Raji (cell line): ENCODE data around the gene TBC1D22A.

Source experiments
- POLR2A ChIP-seq: IDR thresholded peaks from 2 replicates; pipeline ENCODE4 v1.6.1; 2011; ENCODE audit warnings: low read depth, low read length, control low read depth; ENCODE audit not compliant: insufficient read depth

TBC1D22A gene

DNA sequence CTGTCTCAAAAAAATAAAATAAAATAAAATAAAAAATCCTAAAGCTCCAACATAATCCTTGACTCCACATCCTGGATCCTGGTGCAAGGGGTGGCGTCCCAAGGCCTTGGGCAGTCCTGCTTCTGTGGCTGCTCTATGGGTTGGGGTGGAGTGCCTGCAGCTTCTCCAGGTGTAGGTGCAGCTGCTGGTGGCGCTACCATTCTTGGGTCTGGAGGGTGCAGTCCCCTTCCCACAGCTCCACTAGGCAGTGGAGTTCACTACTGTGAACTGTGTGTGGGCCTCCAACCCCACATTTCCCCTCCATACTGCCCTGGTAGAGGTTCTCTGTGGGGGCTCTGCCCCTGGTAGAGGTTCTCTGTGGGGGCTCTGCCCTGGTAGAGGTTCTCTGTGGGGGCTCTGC, 6.9 kb upstream of the TBC1D22A start:
- no peak for TF ChIP-seq POLR2A

GRCh38 chr22:46756097-46756496, 6.4 kb upstream of the TBC1D22A start:
- no peak for TF ChIP-seq POLR2A

DNA sequence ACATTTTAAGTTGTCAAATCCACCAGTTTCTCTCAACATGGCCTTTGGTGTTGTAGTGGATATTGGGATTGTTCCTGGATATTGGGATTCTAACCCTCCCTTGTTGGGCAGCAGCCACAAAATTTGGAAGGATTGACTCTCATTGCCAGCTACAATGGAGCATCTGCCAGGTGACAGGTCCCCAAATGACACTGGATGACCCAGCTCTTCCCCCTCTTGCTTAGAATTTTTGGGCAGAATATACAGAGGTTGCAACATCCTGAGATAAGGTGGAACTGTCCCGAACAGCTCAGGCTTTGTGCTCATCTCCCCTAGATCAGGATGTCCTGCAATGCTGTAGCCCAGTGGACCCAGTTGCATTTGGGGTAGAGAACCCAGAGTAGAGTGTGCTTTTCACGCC, 5.3 kb upstream of the TBC1D22A start:
- TF ChIP-seq POLR2A, result no peak

DNA sequence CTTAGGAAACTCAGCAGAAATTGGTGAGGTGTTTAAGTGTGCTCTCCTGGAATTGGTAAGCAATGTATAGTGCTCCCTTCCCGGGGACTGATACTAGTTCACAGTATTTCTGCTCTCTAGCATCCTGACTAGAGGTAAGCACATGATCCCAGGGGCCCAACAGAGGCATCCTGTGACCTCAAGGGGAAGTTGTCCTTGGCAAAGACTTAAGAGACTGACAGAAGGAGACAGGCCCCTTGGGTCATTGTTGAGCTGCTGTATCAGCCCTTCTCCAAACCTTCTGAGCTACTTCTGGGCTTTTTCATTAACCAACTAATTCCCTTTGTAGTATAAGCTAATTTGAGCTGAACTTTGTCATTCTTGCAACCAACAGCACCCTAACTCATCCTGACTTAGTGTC, 4.3 kb upstream of the TBC1D22A start:
- no peak for TF ChIP-seq POLR2A

GRCh38 chr22:46758867-46759290, 3.6 kb upstream of the TBC1D22A start:
- TF ChIP-seq POLR2A, result no peak

DNA sequence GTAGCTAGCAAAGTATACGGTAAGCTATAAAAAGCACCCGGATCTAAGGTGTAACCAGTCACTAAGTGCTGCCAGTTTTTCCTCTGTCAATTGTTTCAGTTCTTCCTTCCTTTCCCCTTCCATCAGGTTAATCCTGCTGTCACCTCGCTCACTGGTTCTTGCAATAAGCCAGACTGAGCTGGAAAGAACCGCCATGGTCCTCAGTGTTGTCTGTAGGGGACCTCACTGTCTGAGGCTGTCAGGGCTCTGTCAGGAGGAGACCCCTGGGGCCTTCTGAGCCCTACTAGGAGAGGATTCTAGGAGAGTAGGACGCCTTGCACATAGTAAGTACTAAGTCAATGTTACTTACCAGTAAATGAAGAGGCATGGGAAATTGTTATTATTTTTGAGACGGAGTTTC, 1.4 kb upstream of the TBC1D22A start:
- peak; percentile 16; the same call in 1 of the 2 replicates for TF ChIP-seq POLR2A

DNA sequence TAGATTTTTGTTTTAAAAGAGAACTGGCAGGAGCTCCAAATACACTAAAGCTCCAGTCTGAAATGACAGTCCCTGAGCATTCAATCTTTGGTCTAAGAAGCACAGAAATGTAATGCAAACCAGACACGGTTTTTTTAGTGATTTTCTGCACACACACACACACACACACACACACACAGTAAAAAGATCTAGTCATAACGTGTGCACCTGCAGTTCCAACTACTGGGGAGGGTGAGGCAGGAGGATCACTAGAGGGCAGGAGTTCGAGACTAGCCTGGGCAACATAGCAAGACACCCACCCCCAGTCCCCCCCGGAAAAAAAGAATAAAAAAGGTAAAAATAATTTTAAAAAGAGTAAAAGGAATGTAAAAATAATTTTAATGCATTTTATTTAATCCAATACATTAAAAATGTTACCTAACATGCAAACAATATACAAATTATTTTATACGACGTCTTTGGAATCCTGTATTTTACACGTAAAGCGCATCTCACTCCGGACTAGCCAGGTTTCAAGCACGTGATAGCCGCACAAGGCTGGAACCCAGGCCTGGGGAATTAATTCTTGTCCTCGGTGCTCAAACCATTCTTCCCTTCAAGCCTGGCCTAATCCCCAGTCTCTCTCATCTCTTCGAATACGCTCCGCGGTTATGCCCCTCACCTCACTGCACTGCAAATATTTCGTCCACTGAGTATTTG, 762 bp upstream of the TBC1D22A start:
- no peak for TF ChIP-seq POLR2A

GRCh38 chr22:46763051-46763705, 728 bp downstream of the TBC1D22A start:
- peak; percentile 42; the same call in 1 of the 2 replicates for TF ChIP-seq POLR2A

- no peak for TF ChIP-seq POLR2A
Observed at GRCh38 chr22:46764140-46764680, 1.8 kb downstream of the TBC1D22A start.

GRCh38 chr22:46764779-46765485, 2.5 kb downstream of the TBC1D22A start:
- TF ChIP-seq POLR2A, result no peak

- no peak for TF ChIP-seq POLR2A
Observed at GRCh38 chr22:46766611-46767010, 4.2 kb downstream of the TBC1D22A start.

DNA sequence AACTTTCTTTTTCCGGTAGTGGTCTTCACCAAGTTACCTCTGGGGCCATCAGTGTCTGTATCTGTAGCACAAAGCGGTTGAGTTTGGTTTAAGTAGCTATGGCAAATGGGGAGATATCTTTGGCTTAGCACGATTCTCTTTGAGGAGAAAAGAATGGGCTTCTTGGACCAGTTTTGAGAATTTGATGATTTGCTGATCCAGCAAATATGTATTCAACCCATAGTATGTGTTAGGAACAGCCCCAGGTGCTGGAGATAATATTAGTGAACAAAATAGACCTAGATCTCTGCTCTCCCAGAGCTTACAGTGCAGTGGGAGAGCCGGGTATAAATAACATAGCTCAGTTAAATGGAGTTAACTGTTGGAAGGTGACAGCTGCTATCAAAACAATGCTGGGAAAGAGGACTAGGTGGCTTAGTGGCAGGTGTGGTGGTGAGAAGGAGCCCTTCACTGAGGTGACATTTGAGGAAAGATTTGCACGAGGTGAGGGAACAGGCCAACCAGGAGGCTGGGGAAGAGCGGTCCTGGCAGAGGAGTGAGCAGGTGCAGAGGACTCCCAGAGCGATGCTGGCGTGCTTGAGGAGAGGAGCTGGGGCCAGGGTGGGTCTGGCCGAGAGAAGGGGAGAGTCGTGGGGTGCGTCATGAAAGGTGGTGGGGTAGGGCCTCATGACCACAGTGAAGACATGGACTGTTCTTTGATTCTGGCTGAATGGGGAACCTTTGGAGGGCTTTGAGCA, 5.0 kb downstream of the TBC1D22A start:
- TF ChIP-seq POLR2A, result no peak

- peak; percentile 64 for TF ChIP-seq POLR2A
Observed at GRCh38 chr22:46769191-46769675, 6.8 kb downstream of the TBC1D22A start.

- TF ChIP-seq POLR2A, result no peak
Observed at GRCh38 chr22:46769706-46770105, 7.3 kb downstream of the TBC1D22A start.

DNA sequence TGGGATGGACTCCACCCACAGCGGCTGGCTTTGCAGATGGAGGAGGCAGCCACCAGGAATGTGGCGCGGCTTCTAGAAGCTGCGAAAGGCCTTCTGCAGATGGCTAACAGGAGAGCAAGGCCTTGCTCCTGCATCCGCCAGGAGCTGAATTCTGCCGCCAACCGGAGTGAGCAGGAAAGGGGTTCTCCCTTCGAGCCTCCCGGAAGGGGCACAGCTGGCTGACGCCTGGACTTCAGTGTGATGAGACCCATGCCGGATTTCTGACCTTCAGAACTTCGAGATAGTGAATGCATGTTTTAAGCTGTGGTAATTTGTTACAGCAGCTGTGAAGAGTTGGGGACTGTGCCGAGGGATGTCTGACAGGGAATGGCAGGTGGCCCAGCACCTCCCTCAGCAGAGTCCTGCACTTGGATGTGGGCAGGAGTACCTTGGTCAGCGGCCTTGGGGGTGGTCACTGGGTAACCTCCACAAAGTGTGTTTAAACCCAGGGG, 7.7 kb downstream of the TBC1D22A start:
- no peak for TF ChIP-seq POLR2A
